HEK293T (cell line): ENCODE measurements around the gene CRIP3.

Experiments used
- CTCF ChIA-PET: fragments of 350-600 bp; formaldehyde crosslinking; extraction: SDS; loops from one replicate; lab custom pipeline; 2021; ENCODE audit warnings: antibody characterized with exemption, inconsistent platforms; lab: Yijun Ruan, JAX
- POLR2A ChIA-PET: fragments of 350-600 bp; formaldehyde crosslinking; extraction: SDS; loops from one replicate; lab custom pipeline; 2020; ENCODE audit warnings: antibody characterized with exemption, inconsistent platforms; lab: Yijun Ruan, JAX
- DNase-seq: peaks from one replicate; pipeline ENCODE4 v3.0.0; 2012; ENCODE audit warnings: mixed read lengths; ENCODE audit errors: extremely low spot score
- ARNT ChIP-seq: fragments of 450-650 bp; IDR thresholded peaks from 2 replicates; pipeline ENCODE4 v1.6.1; 2017; ENCODE audit warnings: mild to moderate bottlenecking
- BHLHE40 ChIP-seq: fragments of 450-650 bp; IDR thresholded peaks from 2 replicates; pipeline ENCODE4 v1.6.1; 2016; ENCODE audit warnings: mild to moderate bottlenecking, moderate library complexity, borderline replicate concordance
- CTBP1 ChIP-seq: fragments of 450-650 bp; IDR thresholded peaks from 2 replicates; pipeline ENCODE4 v1.6.1; 2016; ENCODE audit warnings: borderline replicate concordance
- ELF4 ChIP-seq: fragments of 450-650 bp; IDR thresholded peaks from 2 replicates; pipeline ENCODE4 v1.6.1; 2017; ENCODE audit warnings: antibody characterized with exemption
- FOXA1 ChIP-seq: fragments of 450-650 bp; IDR thresholded peaks from 2 replicates; pipeline ENCODE4 v1.6.1; 2016; ENCODE audit warnings: mild to moderate bottlenecking
- FOXK2 ChIP-seq: fragments of 450-650 bp; IDR thresholded peaks from 2 replicates; pipeline ENCODE4 v1.6.1; 2016; ENCODE audit warnings: mild to moderate bottlenecking
- FOXM1 ChIP-seq: fragments of 450-650 bp; IDR thresholded peaks from 2 replicates; pipeline ENCODE4 v1.6.1; 2017; ENCODE audit warnings: mild to moderate bottlenecking, borderline replicate concordance
- HDGF ChIP-seq: fragments of 450-650 bp; IDR thresholded peaks from 2 replicates; pipeline ENCODE4 v1.6.1; 2017; ENCODE audit warnings: antibody characterized with exemption, borderline replicate concordance
- L3MBTL2 ChIP-seq: fragments of 450-650 bp; conservative IDR thresholded peaks from 2 replicates; pipeline ENCODE4 v1.6.1; 2016; ENCODE audit warnings: mild to moderate bottlenecking
- LEF1 ChIP-seq: fragments of 450-650 bp; IDR thresholded peaks from 2 replicates; pipeline ENCODE4 v1.6.1; 2017; ENCODE audit warnings: mild to moderate bottlenecking, borderline replicate concordance
- NFRKB ChIP-seq: fragments of 450-650 bp; IDR thresholded peaks from 2 replicates; pipeline ENCODE4 v1.6.1; 2016; ENCODE audit warnings: mild to moderate bottlenecking, moderate library complexity
- PKNOX1 ChIP-seq: fragments of 450-650 bp; IDR thresholded peaks from 2 replicates; pipeline ENCODE4 v1.6.1; 2016
- SP1 ChIP-seq: fragments of 450-650 bp; IDR thresholded peaks from 2 replicates; pipeline ENCODE4 v1.6.1; 2017
- SUZ12 ChIP-seq: fragments of 450-650 bp; IDR thresholded peaks from 2 replicates; pipeline ENCODE4 v1.6.1; 2016; ENCODE audit warnings: mild to moderate bottlenecking
- TARDBP ChIP-seq: fragments of 450-650 bp; IDR thresholded peaks from 2 replicates; pipeline ENCODE4 v1.6.1; 2016
- ZNF384 ChIP-seq: fragments of 450-650 bp; IDR thresholded peaks from 2 replicates; pipeline ENCODE4 v1.6.1; 2016

The CRIP3 gene

GRCh38 chr6:43269273-43270007 is 39.2 kb downstream of the CRIP3 start:
- DNase-seq, result peak; percentile 30
- CTCF ChIA-PET, result interaction anchor here (1.0 kb wide), 1 partner anchor 18 kb away, joined by 4 read pairs; no protein-coding TSS in a partner anchor
- POLR2A ChIA-PET, result interaction anchor here (0.7 to 2.3 kb wide), 2 partner anchors 22 to 810 kb away, joined by 3 to 5 read pairs; no protein-coding TSS in a partner anchor
- no peak for TF ChIP-seq FOXK2
- TF ChIP-seq L3MBTL2, result peak; percentile 50; the same call in 1 of the 2 replicates

- ChIA-PET CTCF (interaction anchor here (1.0 to 1.1 kb wide), 2 partner anchors 17 to 40 kb away, joined by 3 to 4 read pairs; partner anchors contain the start of gene DNPH1), POLR2A (interaction anchor here (2.3 kb wide), 1 partner anchor 22 kb away, joined by 5 read pairs; no protein-coding TSS in a partner anchor)
- DNase-seq, result no peak
- TF ChIP-seq ARNT (no peak), CTBP1 (no peak), BHLHE40 (no peak), FOXK2 (no peak), LEF1 (no peak), PKNOX1 (no peak), L3MBTL2 (no peak), FOXM1 (no peak), NFRKB (no peak), SP1 (no peak), ELF4 (no peak), TARDBP (no peak), FOXA1 (no peak), SUZ12 (no peak), ZNF384 (no peak), HDGF (no peak)
Measured at GRCh38 chr6:43268782-43269272, 39.8 kb downstream of the CRIP3 start.

- ChIA-PET POLR2A (interaction anchor here (2.3 kb wide), 1 partner anchor 21 kb away, joined by 5 read pairs; no protein-coding TSS in a partner anchor), CTCF (interaction anchor here (0.5 to 1.1 kb wide), 3 partner anchors 39 to 365 kb away, joined by 3 to 5 read pairs (median 3); partner anchors contain the start of gene DNPH1)
- TF ChIP-seq ZNF384 (no peak), BHLHE40 (no peak), SUZ12 (no peak), FOXK2 (no peak), ARNT (no peak), ELF4 (no peak), FOXA1 (no peak), LEF1 (no peak), SP1 (no peak)
- no peak for DNase-seq
Measured at GRCh38 chr6:43268355-43268700, 40.3 kb downstream of the CRIP3 start.

- POLR2A ChIA-PET, result interaction anchor here (2.3 kb wide), 1 partner anchor 21 kb away, joined by 5 read pairs; no protein-coding TSS in a partner anchor
- no peak for TF ChIP-seq TARDBP
- 0 out of 2 replicates have a peak, but pooled peaks have one; percentile 19 for TF ChIP-seq L3MBTL2
- CTCF ChIA-PET, result interaction anchor here (0.5 to 1.1 kb wide), 3 partner anchors 39 to 364 kb away, joined by 3 to 5 read pairs (median 3); partner anchors contain the start of gene DNPH1
- no peak for DNase-seq
Measured at GRCh38 chr6:43267619-43268354, 40.8 kb downstream of the CRIP3 start.

GRCh38 chr6:43265564-43265963 is 43.1 kb downstream of the CRIP3 start:
- TF ChIP-seq TARDBP (no peak), PKNOX1 (no peak), FOXA1 (no peak), CTBP1 (no peak), FOXK2 (no peak), ZNF384 (no peak), SUZ12 (no peak), LEF1 (no peak), BHLHE40 (no peak), ARNT (no peak), ELF4 (no peak), L3MBTL2 (no peak), FOXM1 (no peak)
- ChIA-PET CTCF (interaction anchor here (0.6 kb wide), 2 partner anchors 37 to 729 kb away, joined by 4 read pairs; partner anchors contain the start of gene DNPH1), POLR2A (interaction anchor here (1.2 kb wide), 1 partner anchor 21 kb away, joined by 3 read pairs; no protein-coding TSS in a partner anchor)
- no peak for DNase-seq

GRCh38 chr6:43264599-43265145 is 44.0 kb downstream of the CRIP3 start:
- TF ChIP-seq TARDBP, result no peak
- TF ChIP-seq SUZ12, result no peak
- no peak for TF ChIP-seq NFRKB
- no peak for TF ChIP-seq L3MBTL2
- no peak for TF ChIP-seq BHLHE40
- TF ChIP-seq ELF4, result no peak
- TF ChIP-seq ZNF384, result no peak
- no peak for TF ChIP-seq FOXK2
- POLR2A ChIA-PET, result interaction anchor here (0.6 to 1.0 kb wide), 2 partner anchors 32 to 247 kb away, joined by 3 read pairs; no protein-coding TSS in a partner anchor
- DNase-seq, result no peak
- CTCF ChIA-PET, result interaction anchor here (1.2 kb wide), 1 partner anchor 133 kb away, joined by 3 read pairs; no protein-coding TSS in a partner anchor
